PC-3 (cell line): ENCODE data around the gene SH3PXD2A. TPM values are rescaled to one million over a fixed set of nuclear protein-coding genes. Genes with fewer than 3 reads are reported as not detected.
A peak's percentile ranks its signal among the peaks of the same experiment; 100 is the strongest.

ENCODE experiments used
- ATAC-seq: fragments of 200-7000 bp; cut with Tn5 transposase; 2 replicates; pipeline ENCODE4 v1.9.1; 2020; ENCODE audit warnings: mild to moderate bottlenecking, moderate library complexity
- BruUV-seq: library from RNA; stranded (reverse); fragments of 400-500 nt; replicated peaks from 2 replicates; lab custom pipeline; 2021; lab: Mats Ljungman, UMichigan
- CTCF ChIA-PET: fragments of 300-600 bp; sonication (Branson Sonifier 250); formaldehyde crosslinking; loops from one replicate; lab custom pipeline; 2022; ENCODE audit warnings: antibody characterized with exemption; lab: Charles Lee
- POLR2A ChIA-PET: fragments of 300-600 bp; sonication (Branson Sonifier 250); formaldehyde crosslinking; loops from one replicate; lab custom pipeline; 2022; ENCODE audit warnings: antibody characterized with exemption; ENCODE audit not compliant: unreplicated experiment; lab: Charles Lee
- DNase-seq: peaks from one replicate; pipeline ENCODE4 v3.0.0-alpha.2; 2015
- H2AFZ ChIP-seq: fragments of 300-600 bp; sonication (generic); 2 replicates; pipeline ENCODE4 v1.6.0; 2016; ENCODE audit warnings: antibody characterized with exemption, low read length
- H3F3A ChIP-seq: fragments of 300-600 bp; sonication (generic); one replicate; pipeline ENCODE4 v1.6.0; 2017; ENCODE audit warnings: antibody characterized with exemption, low read length, control low read depth, mild to moderate bottlenecking; ENCODE audit not compliant: unreplicated experiment
- H3K27ac ChIP-seq: fragments of 300-600 bp; sonication (generic); 2 replicates; pipeline ENCODE4 v1.5.1; 2016; ENCODE audit warnings: mild to moderate bottlenecking, low read length
- H3K27me3 ChIP-seq: fragments of 300-600 bp; sonication (generic); 2 replicates; pipeline ENCODE4 v1.6.1; 2016; ENCODE audit warnings: low read length, mixed read lengths
- H3K36me3 ChIP-seq: fragments of 300-600 bp; sonication (generic); 2 replicates; pipeline ENCODE4 v1.6.1; 2016; ENCODE audit warnings: low read depth, mixed run types, low read length, mixed read lengths
- H3K4me1 ChIP-seq: fragments of 300-600 bp; sonication (generic); 2 replicates; pipeline ENCODE4 v1.5.1; 2016; ENCODE audit warnings: low read length; ENCODE audit not compliant: insufficient read depth
- H3K4me2 ChIP-seq: fragments of 300-600 bp; sonication (generic); 2 replicates; pipeline ENCODE4 v1.6.0; 2016; ENCODE audit warnings: low read length
- H3K4me3 ChIP-seq: fragments of 300-600 bp; sonication (generic); 2 replicates; pipeline ENCODE4 v1.5.1; 2016; ENCODE audit warnings: mild to moderate bottlenecking, low read length, mixed read lengths
- H3K79me2 ChIP-seq: fragments of 300-600 bp; sonication (generic); 2 replicates; pipeline ENCODE4 v1.6.1; 2017; ENCODE audit warnings: low read length, mixed read lengths
- H3K9ac ChIP-seq: fragments of 300-600 bp; sonication (generic); 2 replicates; pipeline ENCODE4 v1.6.0; 2016; ENCODE audit warnings: mild to moderate bottlenecking, low read length
- H3K9me2 ChIP-seq: fragments of 300-600 bp; sonication (generic); replicated peaks from 2 replicates; pipeline ENCODE4 v1.6.1; 2016; ENCODE audit warnings: mixed run types, low read length, mixed read lengths
- H3K9me3 ChIP-seq: fragments of 300-600 bp; sonication (generic); 2 replicates; pipeline ENCODE4 v1.6.1; 2016; ENCODE audit warnings: low read length, mixed read lengths
- H4K20me1 ChIP-seq: fragments of 300-600 bp; sonication (generic); 2 replicates; pipeline ENCODE4 v1.6.1; 2016; ENCODE audit warnings: low read length, mixed read lengths
- CTCF ChIP-seq: fragments of 300-600 bp; sonication (generic); conservative IDR thresholded peaks from 2 replicates; pipeline ENCODE4 v1.5.1; 2017; ENCODE audit warnings: antibody characterized with exemption, low read depth, mild to moderate bottlenecking, low read length
- EZH2 ChIP-seq: fragments of 300-600 bp; sonication (generic); IDR thresholded peaks from one replicate; pipeline ENCODE4 v1.6.1; 2017; ENCODE audit warnings: antibody characterized with exemption, mild to moderate bottlenecking, low read length; ENCODE audit not compliant: unreplicated experiment
- EZH2phosphoT487 ChIP-seq: fragments of 300-600 bp; sonication (generic); IDR thresholded peaks from 2 replicates; pipeline ENCODE4 v1.6.1; 2018; ENCODE audit warnings: mild to moderate bottlenecking, antibody characterized with exemption, low read length, borderline replicate concordance
- intact Hi-C: fragments of 100-400 bp; cut with micrococcal nuclease; formaldehyde crosslinking; loops from 2 replicates; pipeline ENCODE4 v1.9.0; 2023
- total RNA-seq: library from RNA; depleted of rRNA; stranded (reverse); fragments of >200 nt; gene quantifications from 2 replicates; pipeline ENCODE4 v1.2.3, GENCODE V29; 2014

SH3PXD2A gene
- total RNA-seq, 1 experiment from 2014 or later = 3.4 TPM

- no TSS peak for BruUV-seq
- CTCF ChIA-PET = no interaction called here
- Histone ChIP-seq H3K4me3 (no peak overlapping the region), H2AFZ (no peak overlapping the region), H3K4me1 (peaks cover 28% of the 10 kb centered on the region), H3K9me3 (no peaks in the 10 kb centered on the region), H3K27ac (peak overlapping the region; percentile 88), H3F3A (no peaks in the 10 kb centered on the region), H3K36me3 (no peaks in the 10 kb centered on the region), H3K79me2 (no peaks in the 10 kb centered on the region), H3K27me3 (no peaks in the 10 kb centered on the region), H3K4me2 (no peak overlapping the region), H3K9ac (peak overlapping the region; percentile 55), H3K9me2 (no peaks in the 10 kb centered on the region), H4K20me1 (no peaks in the 10 kb centered on the region)
- DNase-seq (no peak), ATAC-seq (no peak)
- TF ChIP-seq EZH2phosphoT487 (no peak), EZH2 (no peak), CTCF (no peak)
- POLR2A ChIA-PET = no interaction called here
- intact Hi-C loops = loop anchor here (5.0 kb wide), 2 partner anchors 38 to 62 kb away; partner anchors contain the start of gene SH3PXD2A
These were observed 60.4 kb downstream of the SH3PXD2A start for GRCh38 chr10:103794996-103795395.

GRCh38 chr10:103793920-103794883 lies 61.2 kb downstream of the SH3PXD2A start:
- BruUV-seq = no TSS peak
- CTCF ChIA-PET = no interaction called here
- H3K4me2 ChIP-seq = peak overlapping the region; percentile 53
- peak overlapping the region; percentile 57; the same call in 1 of the 2 replicates for H2AFZ ChIP-seq
- peak overlapping the region; percentile 55 for H3K9ac ChIP-seq
- peak overlapping the region; percentile 88 for H3K27ac ChIP-seq
- TF ChIP-seq CTCF (no peak), EZH2 (no peak), EZH2phosphoT487 (no peak)
- intact Hi-C loops = loop anchor here (5.0 kb wide), 2 partner anchors 37 to 63 kb away; partner anchors contain the start of gene SH3PXD2A
- no peaks in the 10 kb centered on the region for H3K36me3 ChIP-seq
- H3K9me2 ChIP-seq = no peaks in the 10 kb centered on the region
- peaks cover 36% of the 10 kb centered on the region for H3K4me1 ChIP-seq
- peak; percentile 78 for ATAC-seq
- H3F3A ChIP-seq = no peaks in the 10 kb centered on the region
- POLR2A ChIA-PET = no interaction called here
- DNase-seq = peak; percentile 66
- H3K9me3 ChIP-seq = no peaks in the 10 kb centered on the region
- H4K20me1 ChIP-seq = no peaks in the 10 kb centered on the region
- no peaks in the 10 kb centered on the region for H3K79me2 ChIP-seq
- no peak overlapping the region for H3K4me3 ChIP-seq
- no peaks in the 10 kb centered on the region for H3K27me3 ChIP-seq

GRCh38 chr10:103793429-103793828 lies 61.9 kb downstream of the SH3PXD2A start:
- no TSS peak for BruUV-seq

More at GRCh38 chr10:103793429-103793828, 61.9 kb downstream of the SH3PXD2A start:
- Histone ChIP-seq H3K4me3 (no peak overlapping the region), H2AFZ (no peak overlapping the region), H3K4me1 (peaks cover 36% of the 10 kb centered on the region), H3F3A (no peaks in the 10 kb centered on the region), H3K27ac (peak overlapping the region; percentile 88), H3K9ac (no peak overlapping the region), H4K20me1 (no peaks in the 10 kb centered on the region), H3K9me2 (no peaks in the 10 kb centered on the region), H3K79me2 (no peaks in the 10 kb centered on the region), H3K27me3 (no peaks in the 10 kb centered on the region), H3K9me3 (no peaks in the 10 kb centered on the region), H3K4me2 (peak overlapping the region; percentile 53; the same call in 1 of the 2 replicates), H3K36me3 (no peaks in the 10 kb centered on the region)
- ChIA-PET POLR2A (no interaction called here), CTCF (no interaction called here)
- no peak for TF ChIP-seq CTCF
- TF ChIP-seq EZH2phosphoT487 = no peak
- TF ChIP-seq EZH2 = no peak
- DNase-seq = no peak
- no peak for ATAC-seq
- intact Hi-C loops = loop anchor here (5.0 kb wide), 2 partner anchors 36 to 64 kb away; partner anchors contain the start of gene SH3PXD2A
